Transverse colon (tissue), 4 donors: ENCODE measurements around the gene DAO.

Experiments
- CTCF ChIP-seq, 5 experiments: fragments of 200-600 bp in 3 of 5; fragments of 450-650 bp in 2 of 5; sonication (generic) in 3 of 5; IDR thresholded peaks; 1 replicate in 2 of 5; 2 replicates in 3 of 5; pipeline ENCODE4 v1.5.1; 2016 to 2017; ENCODE audit warnings: antibody characterized with exemption in 5 of 5, inconsistent platforms in 3 of 5, mild to moderate bottlenecking in 2 of 5, moderate library complexity in 1 of 5
- POLR2A ChIP-seq: fragments of 450-650 bp; IDR thresholded peaks from one replicate; pipeline ENCODE4 v1.6.1; 2016; ENCODE audit warnings: antibody characterized with exemption, mild to moderate bottlenecking, moderate library complexity
- POLR2AphosphoS5 ChIP-seq, 3 donors: sonication (generic); formaldehyde crosslinking; IDR thresholded peaks; one replicate each; pipeline ENCODE4 v1.6.1; 2016; ENCODE audit warnings: antibody characterized with exemption in 3 of 3

GRCh38 chr12:108833355-108833733 lies 46.5 kb upstream of the DAO start:
- TF ChIP-seq CTCF (IDR thresholded peaks at IDR 0.05): no peak
- no peak for TF ChIP-seq POLR2A
- no peak for TF ChIP-seq POLR2AphosphoS5 (IDR thresholded peaks at IDR 0.05)
